ENCODE data around the gene FHIT. TPM values are rescaled to one million over a fixed set of nuclear protein-coding genes. Genes with fewer than 3 reads are reported as not detected.

FHIT gene
- total RNA-seq, 1 donor from 2014 or later: 5.7 TPM

- Mint-ChIP-seq H3K36me3 (no peaks in the 10 kb centered on the region), H3K27ac (no peak overlapping the region), H3K9me3 (no peaks in the 10 kb centered on the region), H3K27me3 (ENCODE audit: insufficient read depth, low read depth) (peaks cover 5% of the 10 kb centered on the region), H3K4me1 (no peaks in the 10 kb centered on the region), H3K4me3 (no peak overlapping the region)
- no peaks in the 10 kb centered on the region for H3K36me3 ChIP-seq
- no peak overlapping the region for H3K4me3 ChIP-seq
- H3K9ac ChIP-seq: no peak overlapping the region
- H3K9me3 ChIP-seq (ENCODE audit: low read depth): no peaks in the 10 kb centered on the region
- no peaks in the 10 kb centered on the region for H3K79me2 ChIP-seq (ENCODE audit: low read depth)
- no peak for DNase-seq (ENCODE audit: low spot score)
- no peaks in the 10 kb centered on the region for H3F3A ChIP-seq (ENCODE audit: low read depth)
- H3K4me1 ChIP-seq: no peaks in the 10 kb centered on the region
- H3K27ac ChIP-seq: no peak overlapping the region
- TF ChIP-seq EZH2phosphoT487 (IDR thresholded peaks at IDR 0.05) (no peak), EZH2 (IDR thresholded peaks at IDR 0.05) (no peak)
- no peak overlapping the region for H2AFZ ChIP-seq (replicated peaks)
- H4K20me1 ChIP-seq (ENCODE audit: low read depth): no peaks in the 10 kb centered on the region
- no peaks in the 10 kb centered on the region for H3K27me3 ChIP-seq
- H3K4me2 ChIP-seq: no peak overlapping the region
Measured at GRCh38 chr3:59899061-59899460, 1352.2 kb downstream of the FHIT start.

GRCh38 chr3:59895972-59896371 is 1355.3 kb downstream of the FHIT start:
- Histone ChIP-seq H3K4me2 (no peak overlapping the region), H3K4me1 (no peaks in the 10 kb centered on the region), H3K79me2 (ENCODE audit: low read depth) (no peaks in the 10 kb centered on the region), H3K4me3 (no peak overlapping the region), H2AFZ (replicated peaks) (no peak overlapping the region), H3K9me3 (ENCODE audit: low read depth) (no peaks in the 10 kb centered on the region), H3K36me3 (no peaks in the 10 kb centered on the region), H3K27ac (no peak overlapping the region), H3F3A (ENCODE audit: low read depth) (no peaks in the 10 kb centered on the region), H4K20me1 (ENCODE audit: low read depth) (no peaks in the 10 kb centered on the region), H3K27me3 (no peaks in the 10 kb centered on the region), H3K9ac (no peak overlapping the region)
- no peak for DNase-seq (ENCODE audit: low spot score)
- TF ChIP-seq CTCF (IDR thresholded peaks at IDR 0.05) (no peak), EZH2phosphoT487 (IDR thresholded peaks at IDR 0.05) (no peak), EZH2 (IDR thresholded peaks at IDR 0.05) (no peak)
- Mint-ChIP-seq H3K4me3 (no peak overlapping the region), H3K27ac (no peak overlapping the region), H3K36me3 (no peaks in the 10 kb centered on the region), H3K27me3 (ENCODE audit: insufficient read depth, low read depth) (peaks cover 3% of the 10 kb centered on the region), H3K9me3 (no peaks in the 10 kb centered on the region), H3K4me1 (no peaks in the 10 kb centered on the region)

DNA sequence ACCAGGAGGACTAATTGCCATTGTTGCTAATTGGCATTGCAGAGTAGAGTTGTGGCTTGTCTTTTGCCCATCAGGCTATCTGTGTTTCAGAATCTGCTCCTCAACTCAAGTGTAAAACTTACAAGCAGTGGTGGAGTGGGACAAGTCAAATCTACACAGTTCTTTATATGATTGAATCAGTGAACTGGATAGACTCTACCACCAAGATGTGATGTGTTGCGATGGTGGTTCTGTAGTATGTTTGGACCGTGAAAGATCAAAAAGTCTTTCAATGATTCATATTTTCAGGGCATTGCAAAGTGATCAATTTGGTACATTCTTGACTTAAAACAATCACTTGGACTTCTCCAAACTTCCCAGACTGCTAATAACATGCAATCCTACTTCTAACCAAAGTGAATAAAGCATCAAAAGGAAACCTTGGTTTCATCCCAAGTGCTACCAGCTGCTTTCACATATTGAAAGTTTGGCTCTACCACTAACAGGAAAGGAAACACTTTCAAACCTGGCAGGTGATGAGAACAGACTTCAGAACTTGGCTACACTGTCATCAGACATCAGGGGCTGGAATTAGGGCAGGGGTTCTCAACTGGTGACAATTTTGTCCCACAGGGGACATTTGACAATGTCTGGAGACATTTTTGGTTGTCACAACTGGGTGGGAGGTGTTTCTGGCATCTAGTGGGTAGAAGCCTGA is 1356.7 kb downstream of the FHIT start:
- Histone ChIP-seq H3K9me3 (ENCODE audit: low read depth) (no peaks in the 10 kb centered on the region), H2AFZ (replicated peaks) (no peak overlapping the region), H3K4me2 (no peak overlapping the region), H3K27ac (no peak overlapping the region), H3K4me1 (no peaks in the 10 kb centered on the region), H3F3A (ENCODE audit: low read depth) (no peaks in the 10 kb centered on the region), H3K4me3 (no peak overlapping the region), H3K79me2 (ENCODE audit: low read depth) (no peaks in the 10 kb centered on the region), H3K9ac (no peak overlapping the region), H3K36me3 (no peaks in the 10 kb centered on the region), H4K20me1 (ENCODE audit: low read depth) (no peaks in the 10 kb centered on the region), H3K27me3 (no peaks in the 10 kb centered on the region)
- Mint-ChIP-seq H3K27ac (no peak overlapping the region), H3K4me3 (no peak overlapping the region), H3K36me3 (no peaks in the 10 kb centered on the region), H3K9me3 (no peaks in the 10 kb centered on the region), H3K27me3 (ENCODE audit: insufficient read depth, low read depth) (peaks cover 3% of the 10 kb centered on the region), H3K4me1 (no peaks in the 10 kb centered on the region)
- no peak for DNase-seq (ENCODE audit: low spot score)
- TF ChIP-seq EZH2phosphoT487 (IDR thresholded peaks at IDR 0.05): no peak
- no peak for TF ChIP-seq EZH2 (IDR thresholded peaks at IDR 0.05)
- TF ChIP-seq CTCF (IDR thresholded peaks at IDR 0.05): no peak

GRCh38 chr3:59890639-59891038 is 1360.6 kb downstream of the FHIT start:
- Histone ChIP-seq H4K20me1 (ENCODE audit: low read depth) (no peaks in the 10 kb centered on the region), H3F3A (ENCODE audit: low read depth) (no peaks in the 10 kb centered on the region), H3K4me3 (no peak overlapping the region), H2AFZ (replicated peaks) (no peak overlapping the region), H3K27ac (no peak overlapping the region), H3K9ac (no peak overlapping the region), H3K27me3 (no peaks in the 10 kb centered on the region), H3K4me1 (no peaks in the 10 kb centered on the region), H3K36me3 (no peaks in the 10 kb centered on the region), H3K9me3 (ENCODE audit: low read depth) (no peaks in the 10 kb centered on the region), H3K4me2 (no peak overlapping the region), H3K79me2 (ENCODE audit: low read depth) (no peaks in the 10 kb centered on the region)
- Mint-ChIP-seq H3K27ac (no peak overlapping the region), H3K4me3 (no peak overlapping the region), H3K27me3 (ENCODE audit: insufficient read depth, low read depth) (no peaks in the 10 kb centered on the region), H3K9me3 (no peaks in the 10 kb centered on the region), H3K4me1 (no peaks in the 10 kb centered on the region), H3K36me3 (no peaks in the 10 kb centered on the region)
- TF ChIP-seq EZH2phosphoT487 (IDR thresholded peaks at IDR 0.05): no peak
- no peak for TF ChIP-seq CTCF (IDR thresholded peaks at IDR 0.05)
- no peak for TF ChIP-seq EZH2 (IDR thresholded peaks at IDR 0.05)
- no peak for DNase-seq (ENCODE audit: low spot score)

All from neural progenitor cell (in vitro differentiated cells).